Left lung (tissue), 10 donors: ENCODE results near the gene MZB1. TPM values are rescaled to one million over a fixed set of nuclear protein-coding genes. Genes with fewer than 3 reads are reported as not detected.
"Not testable (repeated sequence)": the region's sequence is repeated elsewhere in the genome, so short reads cannot be mapped to it uniquely, and the experiment has no call there.

Source experiments
- ATAC-seq: fragments of 200-7000 bp; cut with Tn5 transposase; one replicate; pipeline ENCODE4 v1.9.1; 2020; ENCODE audit warnings: moderate library complexity
- DNase-seq, 4 donors: peaks; one replicate each; pipeline ENCODE4 v3.0.0-alpha.2; 2013 to 2020
- H3K27ac ChIP-seq, 2 donors: fragments of 200-600 bp; sonication (generic) in 1 of 2; one replicate each; pipeline versions ENCODE4 v1.5.0 to v1.8.0; 2020 to 2021
- H3K27me3 ChIP-seq, 2 donors: fragments of 200-600 bp; sonication (generic) in 1 of 2; one replicate each; pipeline versions ENCODE4 v1.5.0 to v1.8.0; 2020 to 2021
- H3K36me3 ChIP-seq, 2 donors: fragments of 200-600 bp; sonication (generic) in 1 of 2; one replicate each; pipeline versions ENCODE4 v1.5.0 to v1.8.0; 2020 to 2021
- H3K4me1 ChIP-seq, 2 donors: fragments of 200-600 bp; one replicate each; pipeline ENCODE4 v1.8.0; 2021
- H3K4me3 ChIP-seq, 2 donors: fragments of 200-600 bp; sonication (generic) in 1 of 2; one replicate each; pipeline versions ENCODE4 v1.5.0 to v1.8.0; 2020 to 2021; ENCODE audit warnings: mild to moderate bottlenecking in 1 of 2
- H3K9me3 ChIP-seq, 2 donors: fragments of 200-600 bp; sonication (generic) in 1 of 2; one replicate each; pipeline versions ENCODE4 v1.5.0 to v1.8.0; 2020 to 2021
- intact Hi-C, 2 donors: fragments of 100-400 bp; cut with DNase I; formaldehyde crosslinking; loops; one replicate each; pipeline versions ENCODE4 v1.11.2 to v1.14.2; 2022
- polyA plus RNA-seq, 6 donors: library from polyadenylated mRNA; unstranded; fragments of 120-200 nt; gene quantifications; one replicate each; pipeline ENCODE4 v1.2.1, GENCODE V29; 2013; ENCODE audit not compliant: insufficient read length in 6 of 6
- total RNA-seq, 2 donors: library from RNA; stranded (reverse); fragmentation: NEBNext Ultra II Directional; extraction: Animal tissue kit (Norgen Biotek cat#: 25700); gene quantifications; one replicate each; pipeline ENCODE4 v1.2.1, GENCODE V29; 2021
- TF ChIP-seq, protein P1 (sequence below), 2 donors: fragments of 200-600 bp; sonication (generic) in 1 of 2; IDR thresholded peaks; one replicate each; pipeline versions ENCODE4 v1.5.0 to v1.8.0; 2021; ENCODE audit warnings: antibody characterized with exemption in 2 of 2
- donor health status: DM: no; HTN: yes; CAD: no.
- donor health status: DM: no; HTN: no; CAD: no.

The MZB1 gene
- total and polyA plus RNA-seq, 8 donors: 0.41 to 10.6 (median 0.72) TPM

DNA sequence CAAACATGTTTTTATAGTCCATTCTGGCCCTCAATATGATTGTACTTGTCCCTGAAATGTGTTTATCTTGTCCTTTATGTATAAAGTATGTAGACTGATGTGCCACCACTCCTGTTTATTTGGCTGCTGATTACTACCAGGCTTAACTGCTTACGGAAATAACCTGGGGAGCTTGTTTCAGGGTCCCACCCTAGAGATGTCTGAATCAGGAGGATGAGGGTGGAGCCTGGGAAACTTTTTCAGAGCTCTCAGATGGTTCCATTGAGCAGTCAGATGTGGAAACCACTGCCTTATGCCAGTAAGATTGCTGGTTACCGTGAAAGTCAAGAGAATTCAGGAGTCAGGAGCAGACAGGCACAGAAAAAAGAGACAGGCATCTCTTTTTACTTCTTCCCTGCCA, 25.8 kb downstream of the MZB1 start:
- Histone ChIP-seq H3K36me3 (peaks cover 3 to 69% of the 10 kb centered on the region in 2 donors), H3K4me3 (no peak overlapping the region), H3K27ac (no peak overlapping the region), H3K4me1 (no peaks in the 10 kb centered on the region), H3K9me3 (no peaks in the 10 kb centered on the region), H3K27me3 (no peaks in the 10 kb centered on the region)
- ATAC-seq (no peak), DNase-seq (no peak)
- intact Hi-C loops: no loop called here
- TF ChIP-seq, protein P1, sequence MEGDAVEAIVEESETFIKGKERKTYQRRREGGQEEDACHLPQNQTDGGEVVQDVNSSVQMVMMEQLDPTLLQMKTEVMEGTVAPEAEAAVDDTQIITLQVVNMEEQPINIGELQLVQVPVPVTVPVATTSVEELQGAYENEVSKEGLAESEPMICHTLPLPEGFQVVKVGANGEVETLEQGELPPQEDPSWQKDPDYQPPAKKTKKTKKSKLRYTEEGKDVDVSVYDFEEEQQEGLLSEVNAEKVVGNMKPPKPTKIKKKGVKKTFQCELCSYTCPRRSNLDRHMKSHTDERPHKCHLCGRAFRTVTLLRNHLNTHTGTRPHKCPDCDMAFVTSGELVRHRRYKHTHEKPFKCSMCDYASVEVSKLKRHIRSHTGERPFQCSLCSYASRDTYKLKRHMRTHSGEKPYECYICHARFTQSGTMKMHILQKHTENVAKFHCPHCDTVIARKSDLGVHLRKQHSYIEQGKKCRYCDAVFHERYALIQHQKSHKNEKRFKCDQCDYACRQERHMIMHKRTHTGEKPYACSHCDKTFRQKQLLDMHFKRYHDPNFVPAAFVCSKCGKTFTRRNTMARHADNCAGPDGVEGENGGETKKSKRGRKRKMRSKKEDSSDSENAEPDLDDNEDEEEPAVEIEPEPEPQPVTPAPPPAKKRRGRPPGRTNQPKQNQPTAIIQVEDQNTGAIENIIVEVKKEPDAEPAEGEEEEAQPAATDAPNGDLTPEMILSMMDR (IDR thresholded peaks at IDR 0.05): no peak

- H3K36me3 ChIP-seq: peaks cover 3 to 51% of the 10 kb centered on the region in 2 donors
- no peak overlapping the region for H3K27ac ChIP-seq
- H3K4me1 ChIP-seq: no peaks in the 10 kb centered on the region
- no peaks in the 10 kb centered on the region for H3K9me3 ChIP-seq
- intact Hi-C loops: no loop called here
- TF ChIP-seq, protein P1 (IDR thresholded peaks at IDR 0.05): no peak
- H3K27me3 ChIP-seq: no peaks in the 10 kb centered on the region
- no peak overlapping the region for H3K4me3 ChIP-seq
- ATAC-seq: no peak
- DNase-seq: no peak
Measured at GRCh38 chr5:139361835-139362429, 27.8 kb downstream of the MZB1 start.

DNA sequence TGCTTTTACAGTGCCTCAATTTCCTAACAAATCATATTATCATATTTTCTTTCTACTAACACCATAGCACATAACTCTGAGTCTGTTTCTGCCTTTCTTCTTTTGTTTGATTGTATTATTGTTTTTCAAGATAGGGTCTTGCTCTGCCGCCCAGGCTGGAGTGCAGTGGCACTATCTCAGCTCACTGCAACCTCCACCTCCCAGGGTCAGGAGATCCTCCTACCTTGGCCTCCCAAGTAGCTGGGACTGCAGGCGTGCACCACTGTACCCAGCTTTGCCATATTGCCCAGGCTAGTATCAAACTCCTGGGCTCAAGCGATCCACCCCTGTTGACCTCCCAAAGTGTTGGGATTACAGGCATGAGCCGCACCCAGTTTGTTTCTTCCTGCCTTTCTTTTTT, 29.3 kb downstream of the MZB1 start:
- TF ChIP-seq, protein P1 (IDR thresholded peaks at IDR 0.05): no peak
- Histone ChIP-seq H3K27ac (no peak overlapping the region), H3K36me3 (peaks cover 0 to 36% of the 10 kb centered on the region in 2 donors), H3K4me3 (no peak overlapping the region), H3K27me3 (no peaks in the 10 kb centered on the region), H3K4me1 (no peaks in the 10 kb centered on the region), H3K9me3 (no peaks in the 10 kb centered on the region)
- intact Hi-C loops: no loop called here
- DNase-seq (no peak), ATAC-seq (no peak)

DNA sequence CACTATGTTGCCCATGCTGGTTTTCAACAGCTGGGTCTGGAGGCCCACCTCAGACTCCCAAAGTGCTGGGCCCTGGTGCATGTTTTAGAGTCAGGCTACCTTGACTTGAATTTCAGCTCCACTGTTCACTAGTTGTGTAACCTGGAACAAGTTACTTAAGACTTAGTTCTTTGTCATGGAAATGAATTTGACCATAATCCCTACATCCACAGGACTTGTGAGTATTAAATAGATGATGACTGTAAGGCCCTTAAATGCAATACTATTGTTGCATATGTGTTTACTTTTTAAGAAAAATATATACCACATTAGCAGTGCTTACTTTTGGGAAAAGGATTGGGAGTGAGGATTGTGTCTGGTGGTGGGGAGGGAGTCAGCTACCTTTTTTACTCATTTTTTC, 31.6 kb downstream of the MZB1 start:
- Histone ChIP-seq H3K4me1 (no peaks in the 10 kb centered on the region), H3K36me3 (peaks cover 0 to 29% of the 10 kb centered on the region in 2 donors), H3K27me3 (no peaks in the 10 kb centered on the region), H3K9me3 (no peaks in the 10 kb centered on the region), H3K27ac (no peak overlapping the region), H3K4me3 (no peak overlapping the region)
- ATAC-seq: no peak
- intact Hi-C loops: no loop called here
- TF ChIP-seq, protein P1 (IDR thresholded peaks at IDR 0.05): no peak
- no peak for DNase-seq

- intact Hi-C loops, ATAC-seq, H3K4me1 ChIP-seq, DNase-seq, H3K27ac ChIP-seq, H3K9me3 ChIP-seq, H3K4me3 ChIP-seq, H3K27me3 ChIP-seq: not testable (repeated sequence)
- peaks cover 0 to 29% of the 10 kb centered on the region in 2 donors for H3K36me3 ChIP-seq
Measured at GRCh38 chr5:139355900-139356299, 33.8 kb downstream of the MZB1 start.

DNA sequence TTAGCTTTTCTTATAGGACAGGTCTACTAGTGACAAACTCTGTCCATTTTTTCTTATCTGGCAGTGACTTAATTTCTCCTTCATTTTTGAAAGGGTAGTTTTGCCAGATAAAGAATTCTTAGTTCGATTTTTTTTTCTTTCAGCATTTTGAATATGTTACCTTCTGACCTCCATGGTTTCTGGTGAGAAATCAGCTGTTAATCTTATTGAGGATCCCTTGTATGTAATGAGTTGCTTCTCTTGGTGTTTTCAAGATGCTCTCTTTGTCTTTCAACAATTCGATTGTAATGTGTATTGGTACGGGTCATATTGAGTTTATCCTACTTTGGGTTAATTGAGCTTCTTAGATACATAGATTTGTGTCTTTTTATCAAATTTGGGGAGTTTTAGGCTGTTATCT, 35.5 kb downstream of the MZB1 start:
- TF ChIP-seq, protein P1 (IDR thresholded peaks at IDR 0.05): no peak
- intact Hi-C loops: no loop called here
- Histone ChIP-seq H3K36me3 (peaks cover 0 to 22% of the 10 kb centered on the region in 2 donors), H3K27ac (no peak overlapping the region), H3K27me3 (no peaks in the 10 kb centered on the region), H3K4me3 (no peak overlapping the region), H3K4me1 (peaks cover 0 to 11% of the 10 kb centered on the region in 2 donors), H3K9me3 (no peaks in the 10 kb centered on the region)
- ATAC-seq: no peak
- DNase-seq: no peak

GRCh38 chr5:139347863-139348262, 41.9 kb downstream of the MZB1 start:
- peaks cover 11 to 35% of the 10 kb centered on the region in 2 donors for H3K4me1 ChIP-seq

GRCh38 chr5:139345442-139345841, 44.3 kb downstream of the MZB1 start:
- DNase-seq, H3K4me3 ChIP-seq, H3K27ac ChIP-seq, H3K36me3 ChIP-seq, ATAC-seq, H3K9me3 ChIP-seq, intact Hi-C loops, H3K27me3 ChIP-seq: not testable (repeated sequence)
- H3K4me1 ChIP-seq: peaks cover 12 to 48% of the 10 kb centered on the region in 2 donors

More at GRCh38 chr5:139347863-139348262, 41.9 kb downstream of the MZB1 start:
- H3K36me3 ChIP-seq, H3K4me3 ChIP-seq, H3K9me3 ChIP-seq, H3K27ac ChIP-seq, ATAC-seq, intact Hi-C loops, DNase-seq, H3K27me3 ChIP-seq: not testable (repeated sequence)
